Hypothalamus (tissue), 51 donors: ENCODE data around the gene CELSR1.
"Not testable (repeated sequence)": the region's sequence is repeated elsewhere in the genome, so short reads cannot be mapped to it uniquely, and the experiment has no call there.

Experiments
- DNase-seq, 51 donors: peaks; one replicate each; lab custom pipeline; 2025; lab: John Stamatoyannopoulos, UW

Gene CELSR1

GRCh38 chr22:46409631-46410210 lies 127.7 kb downstream of the CELSR1 start:
- DNase-seq = no peak

GRCh38 chr22:46408568-46409506 lies 128.6 kb downstream of the CELSR1 start:
- no peak for DNase-seq

GRCh38 chr22:46407748-46408147 lies 129.7 kb downstream of the CELSR1 start:
- DNase-seq = no peak

DNA sequence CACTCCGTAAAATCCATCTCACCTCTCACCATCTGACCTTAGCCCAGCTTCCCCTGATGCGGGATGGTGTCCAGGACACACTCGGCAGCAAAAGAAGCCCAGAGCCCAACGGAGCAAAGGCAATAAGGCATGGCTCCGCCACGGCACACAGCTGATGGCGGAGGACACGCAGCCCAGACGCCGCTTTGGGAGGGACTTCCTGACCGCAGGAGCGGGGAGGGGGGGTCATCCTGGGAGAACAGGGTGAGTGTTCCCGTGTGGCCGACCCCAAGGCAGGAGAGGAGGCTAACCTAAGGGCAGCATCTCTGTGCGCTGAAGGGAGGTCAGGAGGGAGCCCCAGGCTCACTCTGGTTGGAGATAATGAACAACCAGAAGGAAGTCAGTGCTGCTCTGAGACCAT lies 130.6 kb downstream of the CELSR1 start:
- no peak for DNase-seq

GRCh38 chr22:46406349-46406748 lies 131.1 kb downstream of the CELSR1 start:
- DNase-seq = no peak

- no peak for DNase-seq
Observed at GRCh38 chr22:46405901-46406300, 131.5 kb downstream of the CELSR1 start.

- not testable (repeated sequence) for DNase-seq
Observed at GRCh38 chr22:46403880-46404279, 133.5 kb downstream of the CELSR1 start.

DNA sequence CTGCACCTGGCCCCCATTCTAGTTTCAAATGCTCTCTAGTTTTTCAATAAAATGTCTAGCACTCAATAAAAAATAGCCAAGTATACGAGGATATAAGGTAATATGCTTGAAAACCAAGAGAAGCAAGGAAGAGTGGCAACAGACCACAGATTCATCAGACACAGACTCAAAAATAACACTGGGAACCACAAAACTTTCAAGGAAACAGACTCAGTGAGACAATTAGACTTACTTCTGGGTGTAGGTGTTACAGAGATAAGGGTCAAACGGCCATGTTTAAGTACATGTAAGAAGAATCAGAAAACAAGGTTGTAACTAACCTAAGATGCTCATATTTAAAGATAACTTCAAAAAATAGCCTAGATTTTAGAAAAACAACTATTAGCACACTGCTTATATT lies 134.9 kb downstream of the CELSR1 start:
- no peak for DNase-seq

- no peak for DNase-seq
Observed at GRCh38 chr22:46401370-46401769, 136.1 kb downstream of the CELSR1 start.

DNA sequence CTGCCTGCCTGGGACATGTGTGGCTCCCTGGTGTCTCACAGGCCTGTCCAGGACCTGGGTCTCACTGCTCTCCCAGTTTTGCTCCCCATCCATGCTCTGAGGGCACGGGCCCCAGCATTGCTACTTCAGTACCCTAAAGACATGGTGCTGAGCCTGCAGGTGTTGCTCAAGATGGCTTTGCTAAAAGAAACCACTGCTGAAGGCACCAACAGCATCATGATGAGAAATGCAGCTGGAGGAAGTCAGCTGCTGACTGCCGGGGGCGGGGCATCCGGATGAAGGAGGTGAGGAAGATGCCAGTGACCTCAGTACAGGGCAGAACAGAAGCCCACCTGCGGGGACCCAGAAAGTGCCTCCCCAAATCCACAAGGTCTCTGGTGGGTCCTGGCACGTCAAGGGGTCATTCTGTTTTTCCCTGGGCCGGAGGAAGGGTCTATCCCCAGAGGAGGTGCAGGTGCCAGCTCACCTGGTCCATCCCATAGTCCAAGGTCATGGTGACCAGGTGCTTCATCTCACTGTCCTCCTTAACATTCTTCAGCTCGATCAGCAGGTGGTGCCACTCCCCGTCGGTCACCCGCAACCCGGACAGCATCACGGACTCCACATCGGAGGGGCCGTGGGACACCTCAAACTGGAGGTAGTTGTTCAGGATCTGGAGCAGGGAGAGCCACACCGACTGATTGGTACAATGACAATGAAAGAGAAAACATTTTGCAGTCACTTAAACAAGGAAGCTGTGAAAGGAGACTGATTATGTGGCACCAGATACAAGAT lies 138.0 kb downstream of the CELSR1 start:
- DNase-seq = no peak

GRCh38 chr22:46397951-46398350 lies 139.5 kb downstream of the CELSR1 start:
- no peak for DNase-seq

DNA sequence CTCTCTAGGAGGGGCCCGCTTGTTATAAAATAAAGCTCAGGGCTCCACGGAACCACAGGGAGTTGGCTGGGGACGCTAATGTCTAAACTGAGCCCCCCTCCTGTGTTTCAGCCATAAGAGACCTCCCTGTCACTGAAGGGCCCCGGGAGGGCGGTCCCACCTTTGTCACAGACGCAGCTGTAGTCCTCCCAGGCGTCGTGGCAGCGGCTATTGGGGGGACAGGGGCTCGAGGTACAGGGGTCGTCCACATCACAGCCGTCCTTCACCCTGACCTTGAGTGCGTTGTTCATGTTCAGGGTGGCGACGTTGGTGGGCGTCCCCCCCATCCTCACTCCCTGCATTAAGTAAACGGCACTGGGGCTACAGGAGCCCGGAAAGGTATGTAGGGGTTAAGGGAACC lies 139.9 kb downstream of the CELSR1 start:
- DNase-seq = no peak

DNA sequence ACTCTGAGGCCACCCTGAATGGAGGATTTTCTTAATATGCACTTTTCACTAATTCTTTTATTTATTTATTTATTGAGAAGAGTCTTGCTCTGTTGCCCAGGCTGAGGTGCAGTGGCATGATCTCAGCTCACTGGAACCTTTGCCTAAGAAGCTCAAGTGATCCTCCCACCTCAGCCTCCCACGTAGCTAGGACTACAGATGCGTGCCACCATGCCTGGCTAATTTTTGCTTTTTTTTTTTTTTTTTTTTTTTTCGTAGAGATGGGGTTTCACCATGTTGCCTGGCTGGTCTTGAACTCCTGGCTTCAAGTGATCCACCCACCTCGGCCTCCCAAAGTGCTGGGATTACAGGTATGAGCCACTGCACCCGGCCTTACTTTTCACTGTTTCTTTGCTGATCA lies 140.4 kb downstream of the CELSR1 start:
- not testable (repeated sequence) for DNase-seq

GRCh38 chr22:46395145-46395544 lies 142.3 kb downstream of the CELSR1 start:
- DNase-seq = no peak

GRCh38 chr22:46394622-46395021 lies 142.8 kb downstream of the CELSR1 start:
- no peak for DNase-seq

- DNase-seq = no peak
Observed at GRCh38 chr22:46393873-46394272, 143.5 kb downstream of the CELSR1 start.

GRCh38 chr22:46392137-46392844 lies 145.1 kb downstream of the CELSR1 start:
- no peak for DNase-seq

DNA sequence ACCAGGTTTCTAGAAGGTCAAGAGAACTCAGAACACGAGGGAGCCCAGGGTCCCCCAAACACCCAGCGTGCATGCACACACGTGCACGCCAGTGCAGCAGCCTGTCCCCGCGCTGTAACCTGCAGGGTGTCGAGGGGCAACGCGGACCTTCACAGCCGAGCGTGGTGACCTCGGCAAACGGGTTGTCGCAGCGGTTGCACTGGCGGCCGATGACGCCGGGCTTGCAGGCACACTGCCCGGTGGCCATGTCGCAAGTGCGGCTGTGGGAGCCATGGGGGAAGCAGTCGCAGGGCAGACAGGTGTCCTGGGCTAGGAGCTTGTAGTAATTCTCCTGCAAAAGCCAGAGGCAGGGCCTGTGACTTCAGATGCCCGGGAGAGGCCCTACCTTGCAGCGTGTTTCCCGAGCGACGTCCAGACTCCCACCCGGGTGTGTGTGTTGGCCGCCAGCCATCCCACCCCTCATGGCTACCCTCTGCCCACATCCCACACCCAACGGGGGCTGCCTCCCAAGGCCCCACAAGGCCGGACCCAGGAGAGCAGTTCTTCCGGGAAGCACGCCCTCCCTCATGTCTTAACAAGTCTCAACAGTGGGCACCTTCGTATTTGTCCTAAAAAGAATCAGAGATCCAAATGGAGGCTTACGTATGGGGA lies 145.8 kb downstream of the CELSR1 start:
- no peak for DNase-seq

DNA sequence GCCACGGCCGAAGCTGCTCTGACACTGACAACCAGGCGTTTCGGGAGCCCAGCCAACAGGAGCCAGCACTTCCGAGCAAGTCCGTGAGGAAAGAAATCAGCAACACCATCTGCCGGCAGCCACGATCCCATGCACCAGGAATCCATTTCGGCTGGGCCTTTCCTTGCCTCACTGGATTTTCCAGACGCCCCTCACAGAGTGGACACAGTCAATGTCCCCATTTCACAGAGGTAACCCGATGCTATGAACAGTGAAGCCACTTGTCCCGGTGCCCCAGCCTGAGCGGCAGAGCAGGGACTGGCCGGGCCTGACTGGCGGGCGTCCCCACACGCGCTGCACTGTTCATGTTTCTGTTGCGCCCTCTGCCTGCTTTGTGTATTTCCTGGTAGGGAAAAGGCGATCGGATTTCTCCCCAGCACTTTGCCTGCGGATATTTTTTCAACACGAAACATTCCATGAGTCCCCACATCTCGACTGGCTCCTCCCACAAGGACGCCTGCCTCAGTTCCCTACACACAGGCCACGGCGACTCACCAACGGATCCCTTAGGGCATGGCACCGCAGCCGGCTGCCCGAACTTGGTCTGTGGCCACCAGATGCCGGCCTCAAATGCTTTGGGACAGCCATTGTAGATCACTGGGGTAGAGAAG lies 146.6 kb downstream of the CELSR1 start:
- peak in 5 of 51 donors; percentile 3 to 27 (median 16) for DNase-seq
